Fibroblast of upper back skin (primary cell): ENCODE results near the gene DENND1A.

Experiments
- DNase-seq: peaks from one replicate; pipeline ENCODE4 v3.0.0-alpha.2; 2013

DENND1A gene

GRCh38 chr9:123807251-123807650 lies 122.7 kb downstream of the DENND1A start:
- DNase-seq, result no peak

- DNase-seq, result no peak
These were observed 123.1 kb downstream of the DENND1A start for GRCh38 chr9:123806829-123807228.

- DNase-seq, result no peak
These were observed 131.7 kb downstream of the DENND1A start for GRCh38 chr9:123798195-123798594.

GRCh38 chr9:123796618-123797484 lies 133.1 kb downstream of the DENND1A start:
- DNase-seq, result no peak

GRCh38 chr9:123796094-123796493 lies 133.8 kb downstream of the DENND1A start:
- DNase-seq, result no peak

GRCh38 chr9:123795336-123795735 lies 134.6 kb downstream of the DENND1A start:
- peak; percentile 68 for DNase-seq

- DNase-seq, result no peak
These were observed 137.4 kb downstream of the DENND1A start for GRCh38 chr9:123792501-123792900.

GRCh38 chr9:123789554-123790292 lies 140.2 kb downstream of the DENND1A start:
- no peak for DNase-seq

GRCh38 chr9:123787416-123787815 lies 142.5 kb downstream of the DENND1A start:
- no peak for DNase-seq

- DNase-seq, result peak; percentile 97
These were observed 145.4 kb downstream of the DENND1A start for GRCh38 chr9:123784518-123784917.

- DNase-seq, result no peak
These were observed 151.6 kb downstream of the DENND1A start for GRCh38 chr9:123778232-123778902.

- DNase-seq, result no peak
These were observed 153.0 kb downstream of the DENND1A start for GRCh38 chr9:123776708-123777537.

- DNase-seq, result no peak
These were observed 154.3 kb downstream of the DENND1A start for GRCh38 chr9:123775289-123776284.

- DNase-seq, result no peak
These were observed 156.1 kb downstream of the DENND1A start for GRCh38 chr9:123773783-123774182.

- DNase-seq, result no peak
These were observed 157.0 kb downstream of the DENND1A start for GRCh38 chr9:123772967-123773366.

- peak; percentile 28 for DNase-seq
These were observed 157.6 kb downstream of the DENND1A start for GRCh38 chr9:123772374-123772773.

- DNase-seq, result no peak
These were observed 158.2 kb downstream of the DENND1A start for GRCh38 chr9:123771690-123772089.

- DNase-seq, result no peak
These were observed 160.2 kb downstream of the DENND1A start for GRCh38 chr9:123769719-123770118.

- DNase-seq, result peak; percentile 90
These were observed 165.9 kb downstream of the DENND1A start for GRCh38 chr9:123763910-123764588.

GRCh38 chr9:123761905-123762605 lies 167.9 kb downstream of the DENND1A start:
- DNase-seq, result peak; percentile 61
